H9 (cell line): ENCODE measurements around the gene AHI1. TPM values are rescaled to one million over a fixed set of nuclear protein-coding genes. Genes with fewer than 3 reads are reported as not detected.

Experiments
- DNase-seq: peaks from one replicate; pipeline ENCODE4 v3.0.0-alpha.2; 2017
- H2AFZ ChIP-seq: one replicate; pipeline ENCODE4 v1.6.1; 2013; ENCODE audit warnings: mild to moderate bottlenecking, low read length, control low read depth, moderate library complexity
- H2AK5ac ChIP-seq: 2 replicates; pipeline ENCODE4 v1.6.1; 2013; ENCODE audit warnings: low read length, control low read depth, mixed read lengths; ENCODE audit not compliant: insufficient read length
- H2BK120ac ChIP-seq: one replicate; pipeline ENCODE4 v1.6.1; 2013; ENCODE audit warnings: low read depth, mild to moderate bottlenecking, low read length, control low read depth, inconsistent platforms; ENCODE audit not compliant: poor library complexity, severe bottlenecking
- H2BK12ac ChIP-seq: 2 replicates; pipeline ENCODE4 v1.6.1; 2013; ENCODE audit warnings: low read length, control low read depth, mixed read lengths, low read depth; ENCODE audit not compliant: insufficient read length
- H2BK15ac ChIP-seq: 2 replicates; pipeline ENCODE4 v1.6.1; 2013; ENCODE audit warnings: low read depth, low read length, control low read depth
- H2BK20ac ChIP-seq: one replicate; pipeline ENCODE4 v1.6.1; 2013; ENCODE audit warnings: low read depth, mild to moderate bottlenecking, low read length, control low read depth, inconsistent platforms; ENCODE audit not compliant: poor library complexity, severe bottlenecking
- H2BK5ac ChIP-seq: 2 replicates; pipeline ENCODE4 v1.6.1; 2013; ENCODE audit warnings: low read length, control low read depth, mixed read lengths; ENCODE audit not compliant: insufficient read length
- H3K14ac ChIP-seq: 2 replicates; pipeline ENCODE4 v1.6.1; 2013; ENCODE audit warnings: low read length, control low read depth; ENCODE audit not compliant: insufficient read depth
- H3K18ac ChIP-seq: 2 replicates; pipeline ENCODE4 v1.6.1; 2013; ENCODE audit warnings: low read depth, mild to moderate bottlenecking, mixed read lengths, low read length, control low read depth; ENCODE audit not compliant: insufficient read length
- H3K23ac ChIP-seq: 2 replicates; pipeline ENCODE4 v1.6.1; 2013; ENCODE audit warnings: low read length, control low read depth, mixed read lengths, low read depth; ENCODE audit not compliant: insufficient read length
- H3K23me2 ChIP-seq: 2 replicates; pipeline ENCODE4 v1.6.1; 2013; ENCODE audit warnings: low read depth, mild to moderate bottlenecking, mixed read lengths, low read length, control low read depth; ENCODE audit not compliant: insufficient read length, poor library complexity, severe bottlenecking
- H3K27ac ChIP-seq: 2 replicates; pipeline ENCODE4 v1.5.1; 2013; ENCODE audit warnings: low read length, control low read depth, mixed read lengths, low read depth; ENCODE audit not compliant: insufficient read length
- H3K27me3 ChIP-seq: 2 replicates; pipeline ENCODE4 v1.6.1; 2013; ENCODE audit warnings: low read length, control low read depth, inconsistent platforms; ENCODE audit not compliant: insufficient read depth
- H3K4ac ChIP-seq: 2 replicates; pipeline ENCODE4 v1.6.1; 2013; ENCODE audit warnings: low read depth, mild to moderate bottlenecking, control low read depth, inconsistent platforms, low read length, moderate library complexity
- H3K4me1 ChIP-seq: 2 replicates; pipeline ENCODE4 v1.6.1; 2013; ENCODE audit warnings: low read length, control low read depth, inconsistent platforms; ENCODE audit not compliant: insufficient read depth
- H3K4me2 ChIP-seq: 2 replicates; pipeline ENCODE4 v1.6.1; 2013; ENCODE audit warnings: low read length, control low read depth, mixed read lengths; ENCODE audit not compliant: insufficient read length, insufficient read depth
- H3K56ac ChIP-seq: 2 replicates; pipeline ENCODE4 v1.6.1; 2013; ENCODE audit warnings: low read depth, mild to moderate bottlenecking, mixed read lengths, low read length, control low read depth; ENCODE audit not compliant: insufficient read length
- H3K79me1 ChIP-seq: 2 replicates; pipeline ENCODE4 v1.6.1; 2013; ENCODE audit warnings: low read depth, mild to moderate bottlenecking, moderate library complexity, low read length, control low read depth, inconsistent platforms; ENCODE audit not compliant: insufficient read depth, poor library complexity, severe bottlenecking
- H3K79me2 ChIP-seq: 2 replicates; pipeline ENCODE4 v1.6.1; 2013; ENCODE audit warnings: low read length, control low read depth, inconsistent platforms; ENCODE audit not compliant: insufficient read depth
- H3K9ac ChIP-seq: 2 replicates; pipeline ENCODE4 v1.6.1; 2013; ENCODE audit warnings: low read length, control low read depth, mixed read lengths; ENCODE audit not compliant: insufficient read length; ENCODE audit errors: extremely low read depth
- H3K9me3 ChIP-seq: one replicate; pipeline ENCODE4 v1.6.1; 2013; ENCODE audit warnings: low read depth, low read length, inconsistent platforms; ENCODE audit not compliant: control insufficient read depth
- H3T11ph ChIP-seq: one replicate; pipeline ENCODE4 v1.6.1; 2013; ENCODE audit warnings: mild to moderate bottlenecking, low read length, control low read depth, inconsistent platforms
- H4K20me1 ChIP-seq: one replicate; pipeline ENCODE4 v1.6.1; 2013; ENCODE audit not compliant: control insufficient read depth, insufficient read length, insufficient read depth
- H4K5ac ChIP-seq: 2 replicates; pipeline ENCODE4 v1.6.1; 2013; ENCODE audit warnings: low read depth, mild to moderate bottlenecking, mixed read lengths, low read length, control low read depth; ENCODE audit not compliant: insufficient read length
- H4K8ac ChIP-seq: replicated peaks from 2 replicates; pipeline ENCODE4 v1.6.1; 2013; ENCODE audit warnings: low read length, control low read depth, mixed read lengths, low read depth; ENCODE audit not compliant: insufficient read length
- H4K91ac ChIP-seq: 2 replicates; pipeline ENCODE4 v1.6.1; 2013; ENCODE audit warnings: low read depth, mild to moderate bottlenecking, moderate library complexity, mixed read lengths, low read length, control low read depth; ENCODE audit not compliant: insufficient read length
- H3K27ac Mint-ChIP-seq, 3 experiments: 2 replicates in 2 of 3; 3 replicates in 1 of 3; pipeline ENCODE4 v1.8.0; 2020 to 2021; ENCODE audit warnings: mixed read lengths in 3 of 3, mild to moderate bottlenecking in 1 of 3, moderate library complexity in 1 of 3
- H3K27me3 Mint-ChIP-seq: 2 replicates; pipeline ENCODE4 v1.8.0; 2021; ENCODE audit warnings: low read depth, mild to moderate bottlenecking, moderate library complexity, mixed read lengths
- H3K36me3 Mint-ChIP-seq, 3 experiments: 2 replicates in 2 of 3; 3 replicates in 1 of 3; pipeline ENCODE4 v1.8.0; 2020 to 2021; ENCODE audit warnings: low read depth in 3 of 3, mixed read lengths in 3 of 3; ENCODE audit not compliant: insufficient read depth in 1 of 3
- H3K4me1 Mint-ChIP-seq, 2 experiments: 2 replicates each; pipeline ENCODE4 v1.8.0; 2020; ENCODE audit warnings: mixed read lengths in 2 of 2
- H3K4me3 Mint-ChIP-seq, 2 experiments: 2 replicates in 1 of 2; 3 replicates in 1 of 2; pipeline ENCODE4 v1.8.0; 2020 to 2021; ENCODE audit warnings: mild to moderate bottlenecking in 2 of 2, mixed read lengths in 2 of 2, moderate library complexity in 1 of 2
- H3K9me3 Mint-ChIP-seq, 2 experiments: 2 replicates in 1 of 2; 3 replicates in 1 of 2; pipeline ENCODE4 v1.8.0; 2020; ENCODE audit warnings: mild to moderate bottlenecking in 2 of 2, mixed read lengths in 2 of 2, moderate library complexity in 1 of 2
- CTCF ChIP-seq: fragments of 200-600 bp; sonication (generic); conservative IDR thresholded peaks from 3 replicates; pipeline ENCODE4 v1.8.0; 2021; ENCODE audit warnings: antibody characterized with exemption, mild to moderate bottlenecking
- WGBS: extraction: QIAGEN DNeasy Blood & Tissue Kit; methylation state at CpG from one replicate; pipeline ENCODE4 v1.1.7; 2013; ENCODE audit warnings: missing lambda C conversion rate, low lambda C conversion rate, mixed read lengths; ENCODE audit not compliant: insufficient read length; ENCODE audit errors: extremely low coverage; 5-methylcytosine and 5-hydroxymethylcytosine counted together
- total RNA-seq: library from RNA; stranded (reverse); gene quantifications from 2 replicates; pipeline ENCODE4 v1.2.1, GENCODE V29; 2021

The AHI1 gene
- total RNA-seq, 1 experiment from 2014 or later: 9.9 TPM

GRCh38 chr6:135358251-135358821, 139.2 kb downstream of the AHI1 start:
- no peak overlapping the region for H2BK5ac ChIP-seq
- no peaks in the 10 kb centered on the region for H3K9me3 ChIP-seq
- H2BK120ac ChIP-seq: no peak overlapping the region
- H3K36me3 Mint-ChIP-seq: peaks cover 0 to 4% (median 0%) of the 10 kb centered on the region in 3 experiments; a peak in 2 of 7 replicates
- no peak overlapping the region for H3K27ac ChIP-seq
- no peaks in the 10 kb centered on the region for H3K79me1 ChIP-seq
- H3K4me1 ChIP-seq: no peaks in the 10 kb centered on the region
- H3K27me3 ChIP-seq: no peaks in the 10 kb centered on the region
- WGBS: no CpG with 5 or more reads among the region's 1 CpG
- no peak overlapping the region for H3K14ac ChIP-seq
- H2BK20ac ChIP-seq: no peak overlapping the region
- DNase-seq: no peak
- peaks cover 4 to 6% of the 10 kb centered on the region in 2 experiments for H3K4me1 Mint-ChIP-seq
- H3K4me2 ChIP-seq: no peak overlapping the region
- H4K20me1 ChIP-seq: no peaks in the 10 kb centered on the region
- H3K9me3 Mint-ChIP-seq: peaks cover 6% of the 10 kb centered on the region in 2 experiments; a peak in 3 of 5 replicates
- H3T11ph ChIP-seq: no peak overlapping the region
- H3K23ac ChIP-seq: no peak overlapping the region
- H3K79me2 ChIP-seq: no peaks in the 10 kb centered on the region
- no peak overlapping the region for H4K8ac ChIP-seq
- no peak overlapping the region for H2BK12ac ChIP-seq
- TF ChIP-seq CTCF: no peak
- peak overlapping the region in 1 of 3 experiments; percentile 11; a peak in 1 of 7 replicates for H3K27ac Mint-ChIP-seq
- no peaks in the 10 kb centered on the region for H3K27me3 Mint-ChIP-seq
- no peak overlapping the region for H3K4me3 Mint-ChIP-seq
- H2AK5ac ChIP-seq: no peak overlapping the region
- H3K56ac ChIP-seq: no peak overlapping the region
- H3K9ac ChIP-seq: no peak overlapping the region
- no peak overlapping the region for H2BK15ac ChIP-seq
- no peak overlapping the region for H2AFZ ChIP-seq
- no peaks in the 10 kb centered on the region for H3K23me2 ChIP-seq
- H3K18ac ChIP-seq: no peak overlapping the region
- H4K5ac ChIP-seq: no peak overlapping the region
- no peak overlapping the region for H3K4ac ChIP-seq
- no peak overlapping the region for H4K91ac ChIP-seq
